ENCODE data around the gene MYO1B.

MYO1B gene

GRCh38 chr2:191474464-191474863, 229.3 kb downstream of the MYO1B start:
- DNase-seq: no peak
